GM21576 (cell line): ENCODE data around the gene ZXDC.

Experiments used
- ATAC-seq: cut with Tn5 transposase; IDR thresholded peaks from one replicate; pipeline ENCODE4 v1.9.1; 2021; ENCODE audit warnings: mild to moderate bottlenecking, moderate library complexity; ENCODE audit not compliant: unreplicated experiment

ZXDC gene

DNA sequence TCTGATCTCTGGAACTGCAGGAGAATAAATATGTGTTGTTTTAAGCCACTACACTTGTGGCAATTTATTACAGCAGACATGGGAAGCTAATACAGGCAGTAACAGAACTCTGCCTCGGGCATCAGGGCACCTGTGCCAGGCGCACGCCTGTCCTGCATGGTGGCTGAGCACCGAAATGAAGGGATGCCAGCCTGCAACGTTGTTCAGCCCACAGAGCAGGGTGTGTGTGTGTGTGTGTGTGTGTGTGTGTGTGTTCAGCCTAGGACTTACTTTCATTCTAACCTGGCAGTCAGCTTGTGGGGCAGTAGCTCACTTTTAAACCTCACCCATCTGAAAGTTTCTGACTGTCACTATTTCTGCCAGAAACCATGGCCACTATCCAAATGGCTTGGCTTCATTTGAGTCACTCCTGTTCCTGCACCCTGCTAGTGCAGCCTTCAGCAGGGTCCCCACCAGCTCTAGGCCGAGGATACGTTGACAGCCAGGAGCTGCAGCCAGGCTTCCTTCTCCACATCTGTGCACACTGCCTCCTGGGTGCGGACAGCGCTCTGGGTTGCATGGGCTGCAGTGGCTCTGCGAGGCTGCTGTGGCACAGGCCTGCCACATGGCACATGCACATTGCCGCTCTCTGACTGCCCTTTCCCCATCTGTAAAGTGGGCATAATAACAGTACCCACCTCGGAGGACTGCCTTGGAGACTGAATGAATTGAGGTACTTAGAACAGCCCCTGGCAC lies 37.4 kb upstream of the ZXDC start:
- ATAC-seq = no peak

DNA sequence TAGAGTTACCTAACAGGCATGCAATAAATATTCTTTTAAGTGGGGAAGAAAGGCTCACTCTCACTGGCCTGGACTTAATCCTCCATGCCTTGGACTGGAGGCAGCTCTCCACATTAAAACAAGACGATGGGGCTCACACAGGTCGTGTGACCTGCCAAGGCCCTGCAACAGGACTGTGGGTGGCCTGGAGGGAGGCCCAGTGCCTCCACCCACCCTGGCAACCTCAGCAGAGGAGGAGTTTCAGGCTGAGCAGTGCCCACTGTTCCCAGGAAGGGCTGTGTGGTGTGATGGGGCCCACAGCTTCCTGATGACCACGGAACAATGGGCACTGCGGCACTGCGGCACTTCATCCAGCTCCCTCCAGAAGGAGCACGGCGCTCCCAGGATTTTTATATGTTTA lies 36.3 kb upstream of the ZXDC start:
- ATAC-seq = no peak

DNA sequence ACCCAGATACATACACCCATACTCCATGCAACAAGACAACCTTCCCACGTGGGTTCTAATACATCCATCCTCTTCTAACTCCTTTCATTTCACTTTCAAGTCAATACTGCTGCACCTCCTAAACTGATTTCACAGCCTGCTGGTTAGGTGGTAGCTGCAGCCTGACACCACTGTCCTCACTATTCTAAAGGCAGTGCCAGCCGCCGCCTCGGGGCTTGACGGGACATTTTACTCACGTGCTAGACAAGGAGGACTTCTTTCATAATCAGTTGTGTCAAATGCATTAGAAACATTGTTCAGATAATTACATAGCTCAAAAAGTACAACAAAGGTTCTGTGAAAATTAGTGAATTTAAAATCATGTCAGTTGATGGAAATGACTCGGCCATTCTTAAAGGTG lies 35.6 kb upstream of the ZXDC start:
- ATAC-seq = no peak

- ATAC-seq = no peak
Measured at GRCh38 chr3:126510308-126510910, 34.7 kb upstream of the ZXDC start.

DNA sequence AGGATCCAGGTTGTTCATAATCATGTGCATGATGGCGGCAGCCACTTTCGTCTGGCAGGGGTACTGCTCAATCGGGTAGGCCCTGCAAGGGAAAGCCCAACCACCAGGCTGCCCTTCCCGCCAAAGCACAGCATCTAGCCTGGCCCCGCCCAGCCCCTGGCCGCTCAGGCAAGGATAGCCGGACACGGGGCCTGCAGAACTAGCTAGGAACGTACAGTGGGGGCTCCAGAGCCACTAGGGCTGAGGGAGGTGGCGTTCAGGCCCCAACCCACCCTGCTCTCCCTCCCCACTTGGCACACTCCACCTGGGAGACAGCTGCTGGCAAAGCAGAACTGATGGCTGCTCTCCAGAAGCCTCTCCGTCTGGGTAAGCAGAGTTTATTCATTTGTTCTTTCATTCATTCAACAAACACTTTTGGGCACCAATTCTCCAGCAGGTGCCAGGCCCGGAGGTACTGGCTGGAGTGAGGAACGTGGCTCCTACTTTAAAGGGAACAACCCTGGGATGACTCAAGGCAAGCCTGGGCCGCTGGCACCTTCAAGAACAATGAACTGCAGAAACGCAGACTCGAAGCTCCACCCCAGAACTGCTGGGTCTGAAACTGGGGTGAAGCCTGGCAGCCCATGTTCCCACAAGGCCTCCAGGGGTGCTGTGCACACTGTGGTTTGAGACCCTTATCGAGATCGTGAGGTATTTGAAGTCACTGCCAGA lies 34.1 kb upstream of the ZXDC start:
- no peak for ATAC-seq

DNA sequence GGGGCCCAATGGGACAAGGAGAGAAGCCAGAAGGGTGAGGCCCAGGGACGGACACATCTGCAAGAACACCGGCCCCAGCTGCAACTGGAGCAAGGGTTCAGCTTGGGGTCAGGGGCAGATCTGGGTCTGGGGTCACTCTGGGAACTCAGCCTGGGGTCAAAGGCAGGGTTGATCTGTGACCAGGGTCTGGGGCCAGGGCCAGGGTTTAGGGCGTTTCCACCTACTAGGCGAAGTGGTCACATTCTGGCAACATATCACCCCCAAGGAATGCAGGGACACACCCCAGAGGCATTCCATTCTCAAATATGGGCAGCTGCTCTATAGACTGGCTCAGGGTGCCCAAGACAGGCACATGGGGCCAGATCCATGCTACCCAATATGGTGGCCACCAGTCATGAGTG lies 32.9 kb upstream of the ZXDC start:
- ATAC-seq = no peak

GRCh38 chr3:126507886-126508285 lies 32.2 kb upstream of the ZXDC start:
- no peak for ATAC-seq

- no peak for ATAC-seq
Measured at GRCh38 chr3:126503701-126504100, 28.0 kb upstream of the ZXDC start.

- no peak for ATAC-seq
Measured at GRCh38 chr3:126502656-126503055, 27.0 kb upstream of the ZXDC start.

DNA sequence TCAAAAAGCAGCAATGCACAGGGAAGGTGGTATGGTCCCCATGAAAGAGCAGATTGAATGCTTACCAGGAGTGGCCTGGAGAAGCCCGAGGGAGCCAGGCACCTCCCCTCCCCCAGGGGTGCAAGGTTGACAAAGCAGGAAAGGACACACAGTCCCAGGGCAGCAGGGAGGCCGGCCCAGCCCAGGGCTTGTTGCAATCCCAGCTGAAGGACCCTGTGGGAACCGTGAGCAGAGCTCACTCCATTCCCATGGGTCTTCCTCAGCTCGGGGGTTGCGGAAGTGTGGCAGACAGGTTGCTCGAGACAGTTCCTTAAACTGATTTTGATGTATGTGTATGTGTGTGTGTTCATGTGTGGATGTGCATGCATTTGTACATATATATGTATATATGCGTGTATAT lies 26.0 kb upstream of the ZXDC start:
- no peak for ATAC-seq

DNA sequence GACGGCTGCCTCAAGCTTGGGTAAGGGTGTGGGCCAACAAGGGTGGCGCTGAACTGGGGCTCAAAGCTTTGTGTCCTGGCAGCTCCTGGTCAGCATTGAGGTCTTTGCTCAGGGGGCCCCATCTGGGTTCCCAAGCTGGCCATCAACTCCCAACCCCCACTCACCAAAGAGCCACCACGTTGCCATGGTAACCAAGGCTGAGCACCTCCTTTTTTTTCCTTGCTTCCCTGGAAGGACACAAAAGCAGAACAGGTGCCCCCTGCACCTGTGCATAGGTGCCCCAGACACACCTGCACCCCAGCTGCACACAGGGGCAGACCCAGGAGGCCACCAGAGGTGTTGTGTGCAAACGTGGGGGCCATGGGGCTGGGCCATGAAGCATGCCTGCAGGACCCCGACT lies 25.4 kb upstream of the ZXDC start:
- ATAC-seq = no peak

GRCh38 chr3:126500016-126500415 lies 24.3 kb upstream of the ZXDC start:
- ATAC-seq = no peak

DNA sequence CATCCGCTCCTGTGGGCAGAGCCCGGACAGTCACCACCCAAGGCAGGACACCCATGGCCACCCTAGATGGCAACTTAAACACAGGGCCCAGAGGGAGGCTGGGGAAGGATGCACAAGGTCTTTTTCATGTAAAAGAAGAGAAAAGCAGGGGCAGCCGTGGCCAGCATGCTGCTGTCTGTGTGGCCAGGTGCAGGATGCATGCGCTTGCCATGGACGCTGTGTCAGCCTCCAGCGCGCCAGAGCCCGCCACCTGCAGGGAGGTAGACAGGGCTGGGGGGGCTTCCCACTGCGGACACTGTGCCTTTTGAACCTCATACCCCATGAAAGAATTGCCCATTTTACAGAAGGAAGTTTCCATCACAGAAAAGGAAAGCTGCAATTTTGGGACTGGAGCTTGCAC lies 23.7 kb upstream of the ZXDC start:
- no peak for ATAC-seq

GRCh38 chr3:126498929-126499328 lies 23.2 kb upstream of the ZXDC start:
- no peak for ATAC-seq

- ATAC-seq = no peak
Measured at GRCh38 chr3:126498461-126498860, 22.8 kb upstream of the ZXDC start.

- no peak for ATAC-seq
Measured at GRCh38 chr3:126497956-126498355, 22.3 kb upstream of the ZXDC start.

DNA sequence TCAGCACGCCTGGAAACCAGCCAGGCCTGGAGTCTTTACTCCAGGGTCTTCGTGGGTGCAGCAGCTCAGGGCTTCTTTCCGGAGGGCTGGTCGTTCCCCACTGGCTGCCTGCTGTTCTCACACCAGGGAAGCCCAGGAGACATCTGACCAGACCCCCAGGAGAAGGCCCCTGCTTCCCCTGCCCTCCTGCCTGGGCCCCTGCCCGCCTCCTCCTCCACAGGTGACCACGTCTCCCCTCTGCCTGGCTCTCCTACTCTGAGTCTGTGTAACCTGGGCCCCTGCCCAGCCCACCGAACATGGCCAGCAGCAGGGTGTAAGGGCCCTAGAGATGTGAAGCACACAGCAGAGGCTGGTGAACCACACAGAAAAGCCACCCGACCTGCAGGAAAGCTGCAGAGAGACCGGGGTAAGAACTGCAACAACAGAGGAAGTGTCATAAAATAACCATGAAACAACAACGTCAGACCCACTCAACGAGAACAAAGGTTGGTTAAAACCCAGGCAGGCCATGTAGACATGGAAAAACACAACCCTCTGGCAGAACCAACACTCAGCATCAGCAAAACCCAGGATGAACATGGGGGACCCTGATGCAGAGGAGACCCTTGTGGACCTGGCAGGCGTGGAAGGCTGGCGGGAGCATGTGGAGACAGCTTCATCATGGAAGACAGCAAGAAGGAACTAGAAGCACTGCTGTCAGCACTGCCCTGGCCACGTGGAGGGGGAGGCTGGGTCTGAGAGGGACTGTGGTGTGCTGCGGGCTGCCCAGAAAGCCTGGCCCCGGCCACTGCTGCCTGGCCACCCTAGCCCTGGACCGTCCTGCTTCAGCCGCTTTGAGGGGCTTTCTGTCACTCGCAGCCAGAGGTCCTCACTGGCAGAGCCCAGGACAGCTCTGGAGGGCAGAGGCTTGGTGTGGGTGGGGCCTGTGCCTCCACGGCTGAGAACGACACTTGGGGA lies 21.5 kb upstream of the ZXDC start:
- no peak for ATAC-seq

DNA sequence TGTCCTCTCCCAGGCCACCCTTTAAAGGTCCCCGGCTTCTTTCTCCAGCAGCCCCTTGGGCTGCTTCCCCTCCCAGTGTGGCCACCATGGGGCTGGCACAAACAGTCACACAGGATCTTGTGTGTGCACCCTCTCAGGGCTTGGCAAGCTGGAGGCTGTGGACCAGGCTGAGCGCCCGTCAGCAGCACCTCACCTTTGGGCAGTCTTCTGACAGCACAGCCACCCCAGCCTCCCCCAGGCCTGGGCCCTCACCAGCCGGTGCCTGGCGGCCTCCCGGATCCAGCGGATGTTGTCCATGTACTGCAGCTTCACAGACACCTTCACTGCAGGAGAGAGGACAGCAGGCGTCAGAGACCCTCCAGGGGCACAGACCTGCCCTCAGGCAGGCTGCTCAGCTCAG lies 20.1 kb upstream of the ZXDC start:
- no peak for ATAC-seq

- no peak for ATAC-seq
Measured at GRCh38 chr3:126494970-126495230, 19.2 kb upstream of the ZXDC start.

DNA sequence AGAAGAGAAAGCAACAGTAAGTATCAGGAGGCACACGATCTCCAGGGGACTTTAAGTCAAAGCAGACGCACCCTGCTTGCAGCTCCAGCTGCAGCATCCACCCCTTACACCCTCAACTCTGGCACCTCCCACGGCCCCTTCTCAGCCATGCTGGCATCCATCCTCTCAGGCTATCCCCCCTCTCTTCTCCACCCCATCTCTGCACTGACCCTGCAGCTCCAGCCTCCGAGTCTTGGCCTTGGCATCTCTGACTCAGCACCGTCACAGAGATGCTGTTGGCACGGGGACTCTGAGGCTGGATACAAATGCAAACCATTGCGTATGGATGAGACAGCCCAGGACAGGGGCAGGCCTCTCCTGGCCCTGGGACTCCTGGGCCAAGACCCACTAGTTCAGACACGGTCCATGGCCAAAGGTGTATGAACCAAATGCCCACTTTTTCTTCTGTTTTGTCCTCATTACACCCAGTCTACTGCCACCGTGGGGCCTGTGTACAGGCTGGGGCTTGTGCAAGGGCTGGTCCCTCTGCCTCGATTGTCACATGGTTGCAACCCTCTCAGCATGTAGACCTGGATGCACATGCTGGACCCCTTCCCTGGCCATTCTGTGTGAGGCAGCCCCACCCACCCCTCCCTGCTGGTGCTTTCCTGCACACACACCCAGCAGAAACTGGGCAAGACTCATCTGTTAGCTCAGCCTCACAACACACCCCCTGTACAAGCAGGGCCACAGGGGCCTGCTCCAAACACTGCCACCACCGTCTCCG lies 18.7 kb upstream of the ZXDC start:
- ATAC-seq = no peak

DNA sequence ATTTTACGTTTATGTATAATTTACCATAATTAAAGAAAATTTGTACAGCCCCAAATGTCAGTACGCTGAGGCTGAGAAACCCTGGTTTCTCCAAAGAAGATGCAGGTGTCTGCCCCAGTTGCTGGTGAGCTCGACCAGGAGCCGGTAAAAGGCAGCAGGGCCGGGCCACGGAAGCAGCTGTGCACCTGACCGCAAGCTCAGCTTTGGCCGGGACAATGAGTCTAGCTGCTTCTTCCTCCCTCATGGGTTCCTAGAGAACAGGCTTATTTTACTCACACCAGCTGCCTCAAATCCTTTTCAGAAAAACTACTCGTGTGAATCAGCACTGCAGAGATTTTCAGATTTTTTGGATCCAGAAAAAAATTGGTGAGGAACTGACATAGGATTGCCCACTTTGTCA lies 18.0 kb upstream of the ZXDC start:
- ATAC-seq = no peak
